Measurements from ENCODE around the gene RMRP. TPM values are rescaled to one million over a fixed set of nuclear protein-coding genes. Genes with fewer than 3 reads are reported as not detected.

The RMRP gene
- total and polyA plus RNA-seq, 2 experiments from 2014 or later = 6,299 TPM; not detected in 1

DNA sequence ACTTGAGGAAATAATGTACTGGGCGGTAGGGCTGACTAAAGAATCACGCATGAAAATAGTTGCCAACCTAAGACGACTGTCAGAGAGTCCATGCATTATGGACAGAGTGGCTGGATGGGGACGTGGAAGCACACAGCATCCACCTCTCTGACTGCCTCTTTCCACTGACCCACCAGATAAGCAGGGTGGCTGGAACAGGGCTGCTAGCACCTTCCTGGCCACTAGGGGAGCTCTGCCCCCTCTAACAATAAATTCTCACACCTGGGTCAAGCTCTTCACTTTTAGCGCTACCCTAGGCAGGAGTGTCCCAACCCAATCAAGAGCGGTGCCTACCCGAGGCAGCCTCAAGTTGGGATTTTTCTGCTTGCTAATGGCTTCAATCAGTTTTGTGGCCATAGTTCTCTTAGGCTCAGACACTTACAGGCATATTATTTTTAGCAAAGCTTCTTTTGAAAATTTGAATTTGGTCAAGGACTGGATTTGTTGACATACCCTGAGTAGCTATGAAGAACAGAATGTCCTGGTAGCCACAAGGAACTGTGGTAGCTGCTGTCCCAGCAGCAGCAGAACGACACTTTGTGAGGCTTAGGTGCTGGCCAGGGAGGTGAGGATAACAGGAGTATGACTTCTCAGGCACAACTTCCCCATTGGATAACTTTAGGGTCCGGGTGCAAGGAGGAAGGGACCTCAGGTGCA is 38.8 kb upstream of the RMRP start:
- Histone ChIP-seq H3K27me3 (no peaks in the 10 kb centered on the region), H3K9me3 (ENCODE audit: low read depth) (no peaks in the 10 kb centered on the region), H3K36me3 (peaks cover 48% of the 10 kb centered on the region), H3K27ac (peak overlapping the region; percentile 58), H3K4me1 (ENCODE audit: low read depth) (no peaks in the 10 kb centered on the region), H3K4me3 (no peak overlapping the region)
- peak; percentile 94 for TF ChIP-seq CTCF (IDR thresholded peaks at IDR 0.05; ENCODE audit: low read depth, low read length)
- DNase-seq (ENCODE audit: low read depth in 1 of 2, low spot score in 1 of 2) = peak; percentile 65 to 73

DNA sequence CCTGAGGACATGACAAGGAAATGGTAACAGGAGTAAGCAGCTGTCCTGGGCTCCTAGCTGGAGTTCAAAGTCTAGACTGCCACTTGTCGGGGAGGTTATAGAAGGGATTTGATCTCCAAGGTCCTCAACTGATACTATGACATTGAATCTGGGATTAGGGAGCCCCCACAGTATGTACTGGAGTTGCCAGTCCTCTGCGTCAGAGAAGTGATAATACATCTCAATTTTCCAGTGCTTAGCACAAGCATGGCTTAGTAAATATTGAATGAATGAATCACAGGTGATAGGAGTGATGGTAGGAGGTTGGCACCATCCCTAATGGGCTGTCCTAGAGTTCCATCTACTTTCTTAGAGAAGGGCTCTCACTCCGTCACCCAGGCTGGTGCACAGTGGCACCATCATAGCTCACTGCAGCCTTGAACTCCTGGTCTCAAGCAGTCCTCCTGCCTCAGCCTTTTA is 38.2 kb upstream of the RMRP start:
- Histone ChIP-seq H3K27ac (peak overlapping the region; percentile 47), H3K4me1 (ENCODE audit: low read depth) (no peaks in the 10 kb centered on the region), H3K36me3 (peaks cover 41% of the 10 kb centered on the region), H3K9me3 (ENCODE audit: low read depth) (no peaks in the 10 kb centered on the region), H3K4me3 (no peak overlapping the region), H3K27me3 (no peaks in the 10 kb centered on the region)
- TF ChIP-seq CTCF (IDR thresholded peaks at IDR 0.05; ENCODE audit: low read depth, low read length) = no peak
- no peak for DNase-seq (ENCODE audit: low read depth in 1 of 2, low spot score in 1 of 2)

DNA sequence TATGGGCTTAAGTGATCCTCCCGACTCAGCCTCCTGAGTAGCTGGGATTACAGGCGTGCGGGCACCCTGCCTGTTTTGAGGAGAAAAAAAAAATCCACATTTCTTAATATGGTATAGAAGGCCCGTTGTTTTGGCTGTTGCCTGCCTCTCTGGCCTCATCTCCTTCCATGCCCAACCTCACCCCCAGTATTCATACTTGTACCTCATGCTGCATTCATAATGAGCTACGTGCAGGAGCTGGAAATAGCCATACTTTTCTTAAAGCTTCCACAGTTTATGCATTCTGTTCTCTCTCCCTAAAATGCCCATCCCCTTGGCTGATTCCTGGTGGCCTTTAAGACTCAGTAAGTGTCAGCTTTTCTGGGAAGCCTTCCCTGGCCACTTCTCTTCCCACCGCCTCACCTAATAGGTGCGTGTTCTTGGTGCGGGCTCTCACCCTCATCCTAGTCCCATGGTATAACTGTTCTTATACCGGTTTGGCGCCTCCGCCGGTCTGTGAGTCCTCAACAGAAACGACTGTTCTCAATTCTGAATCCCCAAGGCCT is 34.0 kb upstream of the RMRP start:
- Histone ChIP-seq H3K4me3 (no peak overlapping the region), H3K27ac (peak overlapping the region; percentile 95), H3K27me3 (no peaks in the 10 kb centered on the region), H3K9me3 (ENCODE audit: low read depth) (no peaks in the 10 kb centered on the region), H3K36me3 (peaks cover 1% of the 10 kb centered on the region), H3K4me1 (ENCODE audit: low read depth) (peaks cover 20% of the 10 kb centered on the region)
- peak in 1 of 2 donors; percentile 40 for DNase-seq (ENCODE audit: low read depth in 1 of 2, low spot score in 1 of 2)
- TF ChIP-seq CTCF (IDR thresholded peaks at IDR 0.05; ENCODE audit: low read depth, low read length) = no peak

DNA sequence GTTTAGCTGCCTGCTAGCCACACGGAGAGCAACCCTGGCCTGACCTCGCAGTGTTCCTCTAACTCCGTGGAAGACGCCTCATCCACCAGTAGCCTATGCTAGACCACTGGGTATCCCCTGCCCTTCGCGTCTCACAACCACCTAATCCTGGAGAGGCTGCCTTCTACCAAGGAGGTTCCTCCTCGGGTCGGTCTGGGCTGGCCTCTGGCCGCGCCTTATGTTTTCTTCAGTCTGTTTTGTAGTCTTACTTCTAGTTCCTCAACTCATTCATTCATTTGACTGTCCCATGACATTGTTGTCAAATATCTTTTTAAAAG is 33.5 kb upstream of the RMRP start:
- no peaks in the 10 kb centered on the region for H3K36me3 ChIP-seq
- TF ChIP-seq CTCF (IDR thresholded peaks at IDR 0.05; ENCODE audit: low read depth, low read length) = no peak
- H3K9me3 ChIP-seq (ENCODE audit: low read depth) = no peaks in the 10 kb centered on the region
- DNase-seq (ENCODE audit: low read depth in 1 of 2, low spot score in 1 of 2) = no peak
- no peaks in the 10 kb centered on the region for H3K27me3 ChIP-seq
- peaks cover 25% of the 10 kb centered on the region for H3K4me1 ChIP-seq (ENCODE audit: low read depth)
- peak overlapping the region; percentile 95 for H3K27ac ChIP-seq
- H3K4me3 ChIP-seq = peak overlapping the region; percentile 67

DNA sequence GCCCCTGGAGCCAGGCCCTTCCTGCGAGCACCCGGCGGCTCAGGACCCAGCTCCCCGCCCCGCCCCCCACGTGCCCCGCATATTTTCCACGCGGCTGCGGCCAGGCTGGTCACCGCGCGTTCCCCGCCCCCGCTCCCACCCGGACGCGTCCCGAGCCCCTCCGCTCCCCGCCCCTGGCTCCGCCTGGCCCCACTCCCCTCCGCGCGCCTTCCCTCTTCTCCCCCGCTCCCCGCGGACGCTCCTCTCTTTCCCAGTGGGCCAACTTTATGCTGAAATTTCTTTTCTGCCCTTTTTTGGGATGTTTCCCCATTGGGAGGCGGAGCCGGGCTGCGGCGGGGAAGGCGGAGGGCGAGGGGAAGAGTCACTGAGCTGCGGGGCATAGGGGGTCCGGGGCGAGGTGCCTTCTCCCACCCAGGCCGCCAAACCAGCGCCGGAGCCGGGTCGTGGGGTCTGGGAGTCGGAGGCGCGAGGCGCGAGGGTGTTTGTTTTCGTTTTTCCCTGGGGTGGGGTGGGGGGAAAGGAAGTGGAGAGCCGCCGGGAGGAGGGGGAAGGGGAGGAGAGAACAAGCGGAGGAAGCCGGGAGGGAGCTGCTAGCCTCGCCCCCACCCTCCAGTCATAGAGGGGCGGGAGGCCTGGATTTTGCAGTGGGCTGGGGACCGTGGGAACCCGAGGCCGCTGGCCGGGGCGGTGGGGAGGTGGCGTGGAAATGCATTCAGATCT is 33.0 kb upstream of the RMRP start:
- H3K27me3 ChIP-seq = no peaks in the 10 kb centered on the region
- H3K36me3 ChIP-seq = peaks cover under 1% of the 10 kb centered on the region
- peak overlapping the region; percentile 95 for H3K27ac ChIP-seq
- TF ChIP-seq CTCF (IDR thresholded peaks at IDR 0.05; ENCODE audit: low read depth, low read length) = no peak
- DNase-seq (ENCODE audit: low read depth in 1 of 2, low spot score in 1 of 2) = peak; percentile 84 to 93
- H3K9me3 ChIP-seq (ENCODE audit: low read depth) = no peaks in the 10 kb centered on the region
- H3K4me1 ChIP-seq (ENCODE audit: low read depth) = peaks cover 31% of the 10 kb centered on the region
- peak overlapping the region; percentile 67 for H3K4me3 ChIP-seq
